Activated CD4-positive, alpha-beta T cell treated with anti-CD3 and anti-CD28 coated beads, Interleukin-2, amount 10 ng/mL, durations not matched to agents 7 days and 5 days (primary cell): Measurements from ENCODE around the gene NT5C3B. TPM values are rescaled to one million over a fixed set of nuclear protein-coding genes. Genes with fewer than 3 reads are reported as not detected.
A peak's percentile ranks its signal among the peaks of the same experiment; 100 is the strongest.
"Not testable (repeated sequence)": the region's sequence is repeated elsewhere in the genome, so short reads cannot be mapped to it uniquely, and the experiment has no call there.

Source experiments
- CTCF ChIA-PET: fragments of 350-600 bp; sonication (Branson Sonifier 250); formaldehyde crosslinking; loops from one replicate; lab custom pipeline; 2021; ENCODE audit warnings: antibody characterized with exemption; lab: Charles Lee
- POLR2A ChIA-PET: fragments of 350-600 bp; sonication (Branson Sonifier 250); formaldehyde crosslinking; loops from one replicate; lab custom pipeline; 2021; ENCODE audit warnings: antibody characterized with exemption; lab: Charles Lee
- DNase-seq: peaks from one replicate; pipeline ENCODE4 v3.0.0-alpha.2; 2020
- H3K27ac Mint-ChIP-seq: one replicate; pipeline ENCODE4 v1.8.0; 2021; ENCODE audit warnings: mild to moderate bottlenecking, moderate library complexity, mixed read lengths
- H3K27me3 Mint-ChIP-seq: one replicate; pipeline ENCODE4 v1.8.0; 2021; ENCODE audit warnings: mixed read lengths
- H3K36me3 Mint-ChIP-seq: one replicate; pipeline ENCODE4 v1.8.0; 2021; ENCODE audit warnings: low read depth, mixed read lengths
- H3K4me1 Mint-ChIP-seq: one replicate; pipeline ENCODE4 v1.8.0; 2021; ENCODE audit warnings: mixed read lengths
- H3K4me3 Mint-ChIP-seq: one replicate; pipeline ENCODE4 v1.8.0; 2021; ENCODE audit warnings: mild to moderate bottlenecking, moderate library complexity, mixed read lengths
- H3K9me3 Mint-ChIP-seq: one replicate; pipeline ENCODE4 v1.8.0; 2021; ENCODE audit warnings: mixed read lengths
- total RNA-seq, 2 experiments: library from RNA; stranded (reverse); gene quantifications; one replicate each; pipeline ENCODE4 v1.2.3, GENCODE V29; 2021

Gene NT5C3B
- total RNA-seq, result 10 to 100 TPM; 13.7 to 17.7 TPM

- POLR2A ChIA-PET, result no interaction called here
- CTCF ChIA-PET, result interaction anchor here (0.6 kb wide), 1 partner anchor 329 kb away, joined by 4 read pairs; no protein-coding TSS in a partner anchor
- Mint-ChIP-seq H3K27me3 (peaks cover 3% of the 10 kb centered on the region), H3K4me3 (peak within 1 kb of the TSS; percentile 76), H3K9me3 (no peaks in the 10 kb centered on the region), H3K27ac (peak within 1 kb of the TSS; percentile 50), H3K36me3 (peaks cover 4% of the 10 kb centered on the region), H3K4me1 (peaks cover 16% of the 10 kb centered on the region)
- peak; percentile 42 for DNase-seq
Observed at GRCh38 chr17:41835800-41836549, at the start of gene NT5C3B. NT5C3B (minus strand) TSS chr17:41836232; CDS start chr17:41836193, 39 bp downstream.

DNA sequence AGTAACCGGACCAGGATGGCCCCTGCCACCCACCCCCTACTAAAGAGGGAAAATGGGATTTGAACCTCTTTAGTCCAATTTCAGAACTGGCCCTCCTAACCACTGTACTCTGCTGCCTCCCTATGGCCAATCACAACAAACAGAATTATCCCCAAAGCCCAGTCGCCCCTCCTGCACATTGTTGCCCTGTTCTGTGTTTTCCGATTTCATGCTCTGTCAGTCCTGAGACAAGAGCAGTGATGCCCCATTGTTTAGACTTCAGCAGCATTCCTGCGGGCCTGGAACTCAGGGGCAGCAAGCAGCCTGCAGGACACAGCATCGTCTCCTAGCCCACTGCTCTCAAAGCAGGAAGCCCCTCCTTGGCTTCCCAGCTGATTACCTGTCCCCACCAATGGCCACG is 49.7 kb upstream of the NT5C3B start:
- ChIA-PET POLR2A (no interaction called here), CTCF (no interaction called here)
- Mint-ChIP-seq H3K27me3 (no peaks in the 10 kb centered on the region), H3K4me1 (peaks cover 3% of the 10 kb centered on the region), H3K27ac (no peak overlapping the region), H3K9me3 (no peaks in the 10 kb centered on the region), H3K4me3 (no peak overlapping the region), H3K36me3 (peaks cover 36% of the 10 kb centered on the region)
- no peak for DNase-seq

DNA sequence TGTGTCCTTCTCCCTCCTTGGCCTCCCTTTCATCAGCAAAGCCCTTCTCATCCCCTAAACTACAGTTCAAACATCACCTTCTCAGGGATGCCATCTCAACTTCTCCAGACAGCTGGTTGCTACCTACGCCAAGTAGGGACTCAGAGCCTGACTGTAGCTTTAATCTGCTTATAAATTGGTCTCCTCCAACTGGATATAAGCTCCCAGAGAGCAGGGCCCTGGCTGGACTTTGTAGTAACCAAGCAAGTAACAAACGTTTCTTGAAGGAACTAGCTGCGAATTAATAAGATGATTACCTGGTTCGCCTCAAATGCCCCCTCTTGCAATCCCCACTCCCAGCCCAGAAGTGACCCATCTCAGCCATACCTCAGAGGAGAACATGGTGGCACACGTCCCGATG is 46.7 kb upstream of the NT5C3B start:
- POLR2A ChIA-PET, result no interaction called here
- no peak overlapping the region for H3K4me3 Mint-ChIP-seq
- peak overlapping the region; percentile 77 for H3K27ac Mint-ChIP-seq
- H3K9me3 Mint-ChIP-seq, result no peaks in the 10 kb centered on the region
- peaks cover 48% of the 10 kb centered on the region for H3K36me3 Mint-ChIP-seq
- H3K4me1 Mint-ChIP-seq, result peaks cover 3% of the 10 kb centered on the region
- DNase-seq, result no peak
- no peaks in the 10 kb centered on the region for H3K27me3 Mint-ChIP-seq
- CTCF ChIA-PET, result interaction anchor here (1.0 to 1.3 kb wide), 3 partner anchors 11 to 56 kb away, joined by 3 to 4 read pairs (median 3); no protein-coding TSS in a partner anchor

DNA sequence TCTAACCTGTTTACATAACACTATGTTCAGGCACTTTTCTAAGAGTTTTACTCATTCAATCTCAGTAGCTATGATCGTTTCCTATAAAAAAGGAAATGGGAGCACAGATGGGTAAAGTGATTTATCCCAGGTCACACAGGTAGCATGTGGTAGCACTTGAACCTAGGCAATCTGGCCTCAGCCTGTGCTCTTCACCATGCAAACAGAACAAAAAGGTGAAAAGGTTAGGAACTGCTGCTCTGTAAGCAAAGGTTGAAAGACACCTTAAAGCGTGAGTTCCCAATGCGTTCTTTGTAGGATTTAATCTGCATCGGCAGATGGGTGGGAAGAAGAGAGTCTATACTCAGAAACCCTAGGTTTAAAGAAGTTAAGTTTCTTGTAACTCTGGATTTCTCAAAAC is 44.1 kb upstream of the NT5C3B start:
- H3K9me3 Mint-ChIP-seq, result no peaks in the 10 kb centered on the region
- peaks cover 49% of the 10 kb centered on the region for H3K36me3 Mint-ChIP-seq

GRCh38 chr17:41874293-41874670 is 38.2 kb upstream of the NT5C3B start:
- H3K9me3 Mint-ChIP-seq, DNase-seq, H3K27ac Mint-ChIP-seq, H3K4me1 Mint-ChIP-seq, POLR2A ChIA-PET, H3K4me3 Mint-ChIP-seq, H3K27me3 Mint-ChIP-seq: not testable (repeated sequence)
- CTCF ChIA-PET, result interaction anchor here (0.7 to 1.2 kb wide), 2 partner anchors 12 to 113 kb away, joined by 3 read pairs; no protein-coding TSS in a partner anchor
- H3K36me3 Mint-ChIP-seq, result peaks cover 65% of the 10 kb centered on the region

More for the DNA sequence above, 44.1 kb upstream of the NT5C3B start:
- DNase-seq, result no peak
- H3K4me1 Mint-ChIP-seq, result peaks cover 3% of the 10 kb centered on the region
- ChIA-PET CTCF (no interaction called here), POLR2A (interaction anchor here (0.6 kb wide), 1 partner anchor 50 kb away, joined by 3 read pairs; no protein-coding TSS in a partner anchor)
- no peak overlapping the region for H3K4me3 Mint-ChIP-seq
- H3K27ac Mint-ChIP-seq, result no peak overlapping the region
- H3K27me3 Mint-ChIP-seq, result no peaks in the 10 kb centered on the region

GRCh38 chr17:41873559-41874292 is 37.7 kb upstream of the NT5C3B start:
- Mint-ChIP-seq H3K27me3 (no peaks in the 10 kb centered on the region), H3K4me3 (no peak overlapping the region), H3K4me1 (peaks cover 13% of the 10 kb centered on the region), H3K27ac (no peak overlapping the region), H3K9me3 (no peaks in the 10 kb centered on the region), H3K36me3 (peaks cover 64% of the 10 kb centered on the region)
- no peak for DNase-seq
- POLR2A ChIA-PET, result no interaction called here
- CTCF ChIA-PET, result interaction anchor here (1.2 kb wide), 1 partner anchor 11 kb away, joined by 3 read pairs; no protein-coding TSS in a partner anchor

GRCh38 chr17:41871789-41872188 is 35.8 kb upstream of the NT5C3B start:
- CTCF ChIA-PET, result interaction anchor here (1.2 kb wide), 1 partner anchor 22 kb away, joined by 3 read pairs; no protein-coding TSS in a partner anchor
- Mint-ChIP-seq H3K4me1 (peaks cover 25% of the 10 kb centered on the region), H3K27ac (no peak overlapping the region), H3K4me3 (no peak overlapping the region), H3K36me3 (peaks cover 61% of the 10 kb centered on the region), H3K27me3 (no peaks in the 10 kb centered on the region), H3K9me3 (no peaks in the 10 kb centered on the region)
- no peak for DNase-seq
- POLR2A ChIA-PET, result no interaction called here

- no peak overlapping the region for H3K27ac Mint-ChIP-seq
- no peaks in the 10 kb centered on the region for H3K9me3 Mint-ChIP-seq
- H3K4me3 Mint-ChIP-seq, result no peak overlapping the region
- ChIA-PET POLR2A (no interaction called here), CTCF (interaction anchor here (0.6 to 1.2 kb wide), 3 partner anchors 9 to 150 kb away, joined by 3 read pairs; no protein-coding TSS in a partner anchor)
- H3K27me3 Mint-ChIP-seq, result no peaks in the 10 kb centered on the region
- H3K36me3 Mint-ChIP-seq, result peaks cover 58% of the 10 kb centered on the region
- DNase-seq, result no peak
- peaks cover 26% of the 10 kb centered on the region for H3K4me1 Mint-ChIP-seq
Observed at GRCh38 chr17:41870627-41871026, 34.6 kb upstream of the NT5C3B start.

GRCh38 chr17:41870097-41870496 is 34.1 kb upstream of the NT5C3B start:
- Mint-ChIP-seq H3K36me3 (peaks cover 57% of the 10 kb centered on the region), H3K4me1 (peaks cover 29% of the 10 kb centered on the region), H3K27ac (no peak overlapping the region), H3K4me3 (no peak overlapping the region), H3K9me3 (no peaks in the 10 kb centered on the region), H3K27me3 (no peaks in the 10 kb centered on the region)
- CTCF ChIA-PET, result interaction anchor here (0.6 to 1.2 kb wide), 3 partner anchors 9 to 150 kb away, joined by 3 read pairs; no protein-coding TSS in a partner anchor
- POLR2A ChIA-PET, result no interaction called here
- DNase-seq, result no peak

DNA sequence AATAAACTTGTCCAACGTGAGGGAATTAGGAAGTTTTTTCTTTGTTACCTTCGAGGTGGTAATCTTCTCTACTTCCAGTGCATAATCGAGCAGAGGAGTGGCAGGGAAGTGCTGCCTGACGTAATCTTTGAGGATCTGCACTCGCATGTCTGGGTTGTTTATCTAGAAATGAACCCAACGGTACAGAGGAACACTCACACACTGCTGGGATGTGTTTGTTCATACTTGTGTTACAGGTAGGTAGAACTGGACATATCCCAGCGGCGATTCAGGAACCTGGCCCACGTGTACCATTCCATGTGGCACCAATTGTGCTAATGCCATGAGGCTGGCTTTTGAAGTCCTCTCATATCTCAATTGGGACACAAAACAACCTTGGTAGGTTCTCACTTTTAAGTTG is 33.4 kb upstream of the NT5C3B start:
- CTCF ChIA-PET, result interaction anchor here (1.2 kb wide), 1 partner anchor 40 kb away, joined by 3 read pairs; no protein-coding TSS in a partner anchor
- Mint-ChIP-seq H3K36me3 (peaks cover 52% of the 10 kb centered on the region), H3K9me3 (no peaks in the 10 kb centered on the region)

DNA sequence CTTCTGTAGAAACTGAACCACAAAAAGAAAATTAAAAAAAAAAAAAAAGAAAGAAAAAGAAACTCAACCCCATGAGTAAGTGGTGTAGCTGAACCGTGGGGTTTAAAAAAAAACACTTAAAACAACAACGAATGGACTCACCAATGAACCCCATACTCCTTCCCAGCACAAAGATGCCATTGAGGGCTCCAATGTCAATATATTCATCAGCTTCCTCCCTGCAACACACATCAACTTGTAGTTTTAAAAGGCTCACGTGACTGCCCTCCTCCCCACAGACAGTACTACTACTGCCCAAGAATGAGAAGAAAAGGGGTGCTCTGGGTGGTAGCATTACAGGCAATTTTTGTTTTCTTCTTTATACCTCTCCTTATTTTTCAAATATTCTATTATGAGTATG is 32.5 kb upstream of the NT5C3B start:
- POLR2A ChIA-PET, result interaction anchor here (0.7 kb wide), 1 partner anchor 1084 kb away, joined by 3 read pairs; no protein-coding TSS in a partner anchor
- Mint-ChIP-seq H3K4me1 (peaks cover 29% of the 10 kb centered on the region), H3K27ac (peak overlapping the region; percentile 5), H3K27me3 (no peaks in the 10 kb centered on the region), H3K36me3 (peaks cover 49% of the 10 kb centered on the region), H3K9me3 (no peaks in the 10 kb centered on the region), H3K4me3 (no peak overlapping the region)
- DNase-seq, result no peak
- CTCF ChIA-PET, result interaction anchor here (0.7 to 1.2 kb wide), 2 partner anchors 10 to 282 kb away, joined by 3 to 4 read pairs; no protein-coding TSS in a partner anchor

More for the DNA sequence above, 33.4 kb upstream of the NT5C3B start:
- Mint-ChIP-seq H3K4me1 (peaks cover 29% of the 10 kb centered on the region), H3K27me3 (no peaks in the 10 kb centered on the region), H3K27ac (peak overlapping the region; percentile 31), H3K4me3 (no peak overlapping the region)
- POLR2A ChIA-PET, result no interaction called here
- no peak for DNase-seq

DNA sequence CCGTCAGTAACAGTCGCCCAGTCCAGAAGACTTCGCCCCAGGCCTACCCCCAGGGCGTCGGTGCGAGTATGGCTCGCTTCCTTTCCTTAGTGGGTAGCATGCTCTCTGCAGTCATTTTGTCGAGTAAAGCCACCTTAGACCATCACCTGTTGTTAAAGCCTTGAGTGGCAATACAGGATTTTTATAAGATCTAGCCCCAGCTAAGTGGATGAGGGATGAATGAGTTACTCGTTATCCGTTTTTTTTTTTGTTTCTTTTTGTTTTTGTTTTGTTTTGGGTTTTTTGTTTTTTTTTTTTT is 29.5 kb upstream of the NT5C3B start:
- H3K4me1 Mint-ChIP-seq, result peaks cover 33% of the 10 kb centered on the region
- no peak for DNase-seq
- H3K27me3 Mint-ChIP-seq, result no peaks in the 10 kb centered on the region
- H3K27ac Mint-ChIP-seq, result no peak overlapping the region
- ChIA-PET POLR2A (no interaction called here), CTCF (interaction anchor here (0.6 to 1.2 kb wide), 5 partner anchors 53 to 142 kb away, joined by 3 to 5 read pairs (median 3); partner anchors contain the start of genes ACLY and ODAD4)
- H3K9me3 Mint-ChIP-seq, result no peaks in the 10 kb centered on the region
- H3K36me3 Mint-ChIP-seq, result peaks cover 21% of the 10 kb centered on the region
- no peak overlapping the region for H3K4me3 Mint-ChIP-seq
